HG03159 (cell line): ENCODE data around the gene NEK9.

Experiments used
- ATAC-seq: cut with Tn5 transposase; IDR thresholded peaks from one replicate; pipeline ENCODE4 v1.9.1; 2021; ENCODE audit warnings: mild to moderate bottlenecking, moderate library complexity; ENCODE audit not compliant: unreplicated experiment

The NEK9 gene

GRCh38 chr14:75113932-75114539 lies 12.8 kb downstream of the NEK9 start:
- no peak for ATAC-seq

GRCh38 chr14:75109877-75110276 lies 17.0 kb downstream of the NEK9 start:
- ATAC-seq = no peak

GRCh38 chr14:75107186-75107585 lies 19.7 kb downstream of the NEK9 start:
- no peak for ATAC-seq

- ATAC-seq = no peak
These were observed 25.4 kb downstream of the NEK9 start for GRCh38 chr14:75101491-75101890.

- no peak for ATAC-seq
These were observed 28.2 kb downstream of the NEK9 start for GRCh38 chr14:75098682-75099081.

- ATAC-seq = no peak
These were observed 28.6 kb downstream of the NEK9 start for GRCh38 chr14:75098212-75098611.

GRCh38 chr14:75096959-75097358 lies 29.9 kb downstream of the NEK9 start:
- ATAC-seq = no peak

GRCh38 chr14:75095690-75096089 lies 31.2 kb downstream of the NEK9 start:
- ATAC-seq = no peak

- no peak for ATAC-seq
These were observed 32.0 kb downstream of the NEK9 start for GRCh38 chr14:75094896-75095295.

GRCh38 chr14:75092698-75093097 lies 34.1 kb downstream of the NEK9 start:
- no peak for ATAC-seq

- no peak for ATAC-seq
These were observed 35.6 kb downstream of the NEK9 start for GRCh38 chr14:75091251-75091650.

GRCh38 chr14:75090353-75090752 lies 36.5 kb downstream of the NEK9 start:
- no peak for ATAC-seq

- ATAC-seq = no peak
These were observed 38.1 kb downstream of the NEK9 start for GRCh38 chr14:75088566-75089373.

- no peak for ATAC-seq
These were observed 38.7 kb downstream of the NEK9 start for GRCh38 chr14:75088153-75088552.

- ATAC-seq = no peak
These were observed 42.3 kb downstream of the NEK9 start for GRCh38 chr14:75084513-75084912.

GRCh38 chr14:75083271-75083670 lies 43.6 kb downstream of the NEK9 start:
- ATAC-seq = no peak

- ATAC-seq = no peak
These were observed 45.1 kb downstream of the NEK9 start for GRCh38 chr14:75081660-75082229.

- no peak for ATAC-seq
These were observed 47.3 kb downstream of the NEK9 start for GRCh38 chr14:75079521-75079920.

- ATAC-seq = no peak
These were observed 49.1 kb downstream of the NEK9 start for GRCh38 chr14:75077794-75078193.

- ATAC-seq = no peak
These were observed 56.5 kb downstream of the NEK9 start for GRCh38 chr14:75070383-75070782.

GRCh38 chr14:75069811-75070145 lies 57.1 kb downstream of the NEK9 start:
- no peak for ATAC-seq

GRCh38 chr14:75069121-75069810 lies 57.6 kb downstream of the NEK9 start, which contains the start of gene ZC2HC1C:
Gene ZC2HC1C (plus strand): TSS chr14:75069641. CDS start chr14:75070574, 933 bp downstream.
- peak; percentile 69 for ATAC-seq
